Activated CD8-positive, alpha-beta T cell treated with anti-CD3 and anti-CD28 coated beads for 36 hours (primary cell): ENCODE results near the gene SIRT7. TPM values are rescaled to one million over a fixed set of nuclear protein-coding genes. Genes with fewer than 3 reads are reported as not detected.

ENCODE experiments used
- ATAC-seq: fragments of 200-7000 bp; cut with Tn5 transposase; one replicate; pipeline ENCODE4 v1.10.0; 2021; ENCODE audit warnings: mild to moderate bottlenecking, moderate library complexity
- CTCF ChIA-PET: fragments of 350-600 bp; sonication (Branson Sonifier 250); formaldehyde crosslinking; loops from one replicate; lab custom pipeline; 2021; ENCODE audit warnings: antibody characterized with exemption; lab: Charles Lee
- POLR2A ChIA-PET: fragments of 350-600 bp; sonication (Branson Sonifier 250); formaldehyde crosslinking; loops from one replicate; lab custom pipeline; 2021; ENCODE audit warnings: antibody characterized with exemption; lab: Charles Lee
- DNase-seq: peaks from one replicate; pipeline ENCODE4 v3.0.0-alpha.2; 2020
- H3K27ac Mint-ChIP-seq: one replicate; pipeline ENCODE4 v1.8.0; 2021; ENCODE audit warnings: mild to moderate bottlenecking, mixed read lengths
- H3K27me3 Mint-ChIP-seq: one replicate; pipeline ENCODE4 v1.8.0; 2021; ENCODE audit warnings: mixed read lengths
- H3K36me3 Mint-ChIP-seq: one replicate; pipeline ENCODE4 v1.8.0; 2021; ENCODE audit warnings: low read depth, mixed read lengths
- H3K4me1 Mint-ChIP-seq: one replicate; pipeline ENCODE4 v1.8.0; 2021; ENCODE audit warnings: low read depth, mixed read lengths
- H3K4me3 Mint-ChIP-seq: one replicate; pipeline ENCODE4 v1.8.0; 2021; ENCODE audit warnings: mild to moderate bottlenecking, moderate library complexity, mixed read lengths
- H3K9me3 Mint-ChIP-seq: one replicate; pipeline ENCODE4 v1.8.0; 2021; ENCODE audit warnings: mixed read lengths
- intact Hi-C: fragments of 100-400 bp; cut with micrococcal nuclease; formaldehyde crosslinking; loops from one replicate; pipeline ENCODE4 v1.10.0; 2022
- total RNA-seq, 2 experiments: library from RNA; stranded (reverse); gene quantifications; one replicate each; pipeline ENCODE4 v1.2.3, GENCODE V29; 2021
- TF ChIP-seq, protein P1 (sequence below): fragments of 200-600 bp; IDR thresholded peaks from one replicate; pipeline ENCODE4 v1.8.0; 2022; ENCODE audit warnings: antibody characterized with exemption, mild to moderate bottlenecking

The SIRT7 gene
- total RNA-seq, 2 experiments from 2014 or later: 28.1 to 32.0 TPM

DNA sequence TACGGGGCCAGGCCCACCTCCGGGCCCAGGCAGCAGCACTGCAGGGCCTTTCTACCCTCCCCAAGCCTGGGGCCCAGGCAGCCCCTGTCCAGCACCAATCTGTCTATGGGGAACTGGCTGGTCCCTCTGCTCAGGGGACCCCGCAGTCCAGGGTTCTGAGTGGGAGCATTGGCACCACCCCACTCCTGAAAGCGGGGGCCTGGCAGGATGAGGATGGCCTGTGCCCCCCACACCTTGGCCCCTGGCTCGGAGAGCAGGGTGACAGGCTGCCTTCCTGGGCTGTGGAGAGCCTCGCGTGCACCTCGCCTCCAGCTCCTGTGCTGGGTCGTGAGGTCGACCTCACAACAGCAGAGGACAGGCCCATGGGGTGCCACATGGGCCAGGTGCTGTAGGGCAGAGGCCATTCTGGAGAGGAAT is 14.6 kb downstream of the SIRT7 start:
- Mint-ChIP-seq H3K27me3 (peaks cover 6% of the 10 kb centered on the region), H3K27ac (no peak overlapping the region), H3K4me1 (peaks cover 2% of the 10 kb centered on the region), H3K36me3 (peaks cover 6% of the 10 kb centered on the region), H3K4me3 (no peak overlapping the region), H3K9me3 (no peaks in the 10 kb centered on the region)
- TF ChIP-seq, protein P1, sequence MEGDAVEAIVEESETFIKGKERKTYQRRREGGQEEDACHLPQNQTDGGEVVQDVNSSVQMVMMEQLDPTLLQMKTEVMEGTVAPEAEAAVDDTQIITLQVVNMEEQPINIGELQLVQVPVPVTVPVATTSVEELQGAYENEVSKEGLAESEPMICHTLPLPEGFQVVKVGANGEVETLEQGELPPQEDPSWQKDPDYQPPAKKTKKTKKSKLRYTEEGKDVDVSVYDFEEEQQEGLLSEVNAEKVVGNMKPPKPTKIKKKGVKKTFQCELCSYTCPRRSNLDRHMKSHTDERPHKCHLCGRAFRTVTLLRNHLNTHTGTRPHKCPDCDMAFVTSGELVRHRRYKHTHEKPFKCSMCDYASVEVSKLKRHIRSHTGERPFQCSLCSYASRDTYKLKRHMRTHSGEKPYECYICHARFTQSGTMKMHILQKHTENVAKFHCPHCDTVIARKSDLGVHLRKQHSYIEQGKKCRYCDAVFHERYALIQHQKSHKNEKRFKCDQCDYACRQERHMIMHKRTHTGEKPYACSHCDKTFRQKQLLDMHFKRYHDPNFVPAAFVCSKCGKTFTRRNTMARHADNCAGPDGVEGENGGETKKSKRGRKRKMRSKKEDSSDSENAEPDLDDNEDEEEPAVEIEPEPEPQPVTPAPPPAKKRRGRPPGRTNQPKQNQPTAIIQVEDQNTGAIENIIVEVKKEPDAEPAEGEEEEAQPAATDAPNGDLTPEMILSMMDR: no peak
- DNase-seq (no peak), ATAC-seq (no peak)
- CTCF ChIA-PET: no interaction called here
- intact Hi-C loops: no loop called here
- POLR2A ChIA-PET: interaction anchor here (0.8 to 3.5 kb wide), 3 partner anchors 11 to 61 kb away, joined by 3 to 14 read pairs (median 4); partner anchors contain the start of genes ALYREF and ANAPC11

DNA sequence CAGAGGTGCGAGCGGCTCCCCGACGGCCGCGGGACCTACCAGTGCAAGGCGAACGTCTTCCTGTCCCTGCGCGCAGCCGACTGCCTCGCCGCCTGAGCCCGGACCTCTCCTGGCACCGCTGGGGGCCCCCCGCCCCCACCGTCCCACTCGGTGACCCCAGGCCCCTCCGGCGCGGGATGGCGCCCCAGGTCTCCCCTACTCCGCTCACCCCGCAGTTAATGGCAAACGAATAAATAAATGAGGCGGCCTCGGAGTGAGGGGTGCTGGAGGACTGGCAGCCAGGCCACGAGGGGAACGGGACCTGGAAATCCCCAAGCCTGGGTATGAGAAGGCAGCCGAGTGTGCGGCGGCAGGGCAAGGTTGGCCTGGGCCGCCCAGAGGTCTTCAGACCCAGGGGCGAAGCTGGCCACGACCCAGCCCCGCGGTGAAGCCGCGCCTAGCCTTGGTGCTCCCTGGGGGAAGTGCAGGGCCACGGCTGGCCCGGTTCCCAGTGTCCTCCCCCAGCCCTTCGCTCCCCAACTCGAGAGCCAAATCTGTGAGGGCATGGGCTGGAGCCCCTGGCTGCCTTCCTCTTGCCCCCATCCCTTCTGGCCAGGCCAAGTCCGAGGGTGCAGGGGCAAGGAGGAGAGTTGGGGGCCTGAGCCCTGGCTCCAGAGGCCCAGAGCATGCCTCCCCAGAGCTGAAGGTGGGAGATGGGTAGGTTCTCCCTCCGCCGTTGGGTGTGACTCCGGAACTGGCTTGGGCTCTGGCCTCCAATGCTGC is 15.1 kb downstream of the SIRT7 start:
- ATAC-seq (peak; percentile 34), DNase-seq (no peak)
- no peak overlapping the region for H3K27ac Mint-ChIP-seq
- peaks cover 8% of the 10 kb centered on the region for H3K36me3 Mint-ChIP-seq
- no peak overlapping the region for H3K4me3 Mint-ChIP-seq
- H3K9me3 Mint-ChIP-seq: no peaks in the 10 kb centered on the region
- H3K27me3 Mint-ChIP-seq: peaks cover 6% of the 10 kb centered on the region
- H3K4me1 Mint-ChIP-seq: peaks cover 2% of the 10 kb centered on the region
- CTCF ChIA-PET: no interaction called here
- TF ChIP-seq, protein P1: no peak
- intact Hi-C loops: no loop called here
- POLR2A ChIA-PET: interaction anchor here (0.8 to 3.5 kb wide), 3 partner anchors 11 to 60 kb away, joined by 3 to 14 read pairs (median 4); partner anchors contain the start of genes ALYREF and ANAPC11

GRCh38 chr17:81902023-81902652 is 15.8 kb downstream of the SIRT7 start, which contains the start of gene NPB:
Gene NPB (plus strand): TSS chr17:81902238. CDS start chr17:81902278, 40 bp downstream.
- no peaks in the 10 kb centered on the region for H3K9me3 Mint-ChIP-seq
- TF ChIP-seq, protein P1: no peak

GRCh38 chr17:81901167-81902022 is 16.6 kb downstream of the SIRT7 start:
- peaks cover 2% of the 10 kb centered on the region for H3K4me1 Mint-ChIP-seq
- ATAC-seq: peak; percentile 25
- intact Hi-C loops: no loop called here
- H3K9me3 Mint-ChIP-seq: no peaks in the 10 kb centered on the region
- ChIA-PET CTCF (no interaction called here), POLR2A (interaction anchor here (1.0 to 3.5 kb wide), 3 partner anchors 8 to 16 kb away, joined by 3 to 14 read pairs (median 3); partner anchors contain the start of genes ALYREF and ANAPC11)
- no peak for DNase-seq
- no peak overlapping the region for H3K27ac Mint-ChIP-seq
- TF ChIP-seq, protein P1: no peak
- H3K4me3 Mint-ChIP-seq: no peak overlapping the region
- H3K36me3 Mint-ChIP-seq: peaks cover 9% of the 10 kb centered on the region
- H3K27me3 Mint-ChIP-seq: peaks cover 6% of the 10 kb centered on the region

More at GRCh38 chr17:81902023-81902652, 15.8 kb downstream of the SIRT7 start, which contains the start of gene NPB:
- peak; percentile 69 for ATAC-seq
- Mint-ChIP-seq H3K4me3 (no peak within 1 kb of the TSS), H3K36me3 (peaks cover 9% of the 10 kb centered on the region), H3K4me1 (peaks cover 2% of the 10 kb centered on the region), H3K27ac (no peak within 1 kb of the TSS), H3K27me3 (peaks cover 6% of the 10 kb centered on the region)
- POLR2A ChIA-PET: interaction anchor here (1.0 to 3.5 kb wide), 3 partner anchors 10 to 19 kb away, joined by 3 to 14 read pairs (median 4); partner anchors contain the start of genes ALYREF and ANAPC11
- intact Hi-C loops: no loop called here
- CTCF ChIA-PET: no interaction called here
- no peak for DNase-seq
